ENCODE results near the gene IQCF6. TPM values are rescaled to one million over a fixed set of nuclear protein-coding genes. Genes with fewer than 3 reads are reported as not detected.

Gene IQCF6
- polyA plus RNA-seq, 1 donor (not counting 4 experiments of a cell fraction or from before 2014, with no cell fraction given), result not detected

DNA sequence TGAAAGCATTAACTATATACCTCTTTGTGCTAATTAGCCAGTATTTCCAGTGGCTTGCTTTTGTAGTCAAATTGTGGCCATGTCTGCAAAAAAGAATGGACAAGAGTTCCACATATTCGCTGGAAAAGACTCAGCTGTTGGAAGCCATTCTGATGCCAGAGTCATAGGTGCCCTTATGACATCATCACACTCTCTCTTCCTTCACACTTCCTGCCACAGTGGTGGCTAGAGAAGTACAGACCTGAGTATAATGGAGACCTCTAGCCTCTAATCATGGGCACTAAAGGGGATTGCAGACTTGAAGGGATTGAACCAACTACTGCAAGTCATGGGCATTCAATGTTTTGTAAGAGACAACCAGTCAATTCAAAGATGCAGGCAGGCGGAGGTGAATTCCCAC, 38.3 kb upstream of the IQCF6 start:
- H3K9ac ChIP-seq (ENCODE audit: control insufficient read depth, extremely low read depth, insufficient read depth, low read length), result no peak overlapping the region
- TF ChIP-seq, protein P1, sequence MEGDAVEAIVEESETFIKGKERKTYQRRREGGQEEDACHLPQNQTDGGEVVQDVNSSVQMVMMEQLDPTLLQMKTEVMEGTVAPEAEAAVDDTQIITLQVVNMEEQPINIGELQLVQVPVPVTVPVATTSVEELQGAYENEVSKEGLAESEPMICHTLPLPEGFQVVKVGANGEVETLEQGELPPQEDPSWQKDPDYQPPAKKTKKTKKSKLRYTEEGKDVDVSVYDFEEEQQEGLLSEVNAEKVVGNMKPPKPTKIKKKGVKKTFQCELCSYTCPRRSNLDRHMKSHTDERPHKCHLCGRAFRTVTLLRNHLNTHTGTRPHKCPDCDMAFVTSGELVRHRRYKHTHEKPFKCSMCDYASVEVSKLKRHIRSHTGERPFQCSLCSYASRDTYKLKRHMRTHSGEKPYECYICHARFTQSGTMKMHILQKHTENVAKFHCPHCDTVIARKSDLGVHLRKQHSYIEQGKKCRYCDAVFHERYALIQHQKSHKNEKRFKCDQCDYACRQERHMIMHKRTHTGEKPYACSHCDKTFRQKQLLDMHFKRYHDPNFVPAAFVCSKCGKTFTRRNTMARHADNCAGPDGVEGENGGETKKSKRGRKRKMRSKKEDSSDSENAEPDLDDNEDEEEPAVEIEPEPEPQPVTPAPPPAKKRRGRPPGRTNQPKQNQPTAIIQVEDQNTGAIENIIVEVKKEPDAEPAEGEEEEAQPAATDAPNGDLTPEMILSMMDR (optimal IDR thresholded peaks at IDR 0.05 in 1 of 3, IDR thresholded peaks at IDR 0.05 in 1 of 3, conservative IDR thresholded peaks at IDR 0.05 in 1 of 3; ENCODE audit: extremely low read depth in 1 of 3, insufficient read depth in 2 of 3, low read length in 3 of 3), result no peak
- no peak for TF ChIP-seq EZH2 (IDR thresholded peaks at IDR 0.05; ENCODE audit: low read length)
- FAIRE-seq (no peak), DNase-seq (ENCODE audit: low read depth, low spot score) (no peak)
- H3K79me2 ChIP-seq (ENCODE audit: control insufficient read depth, insufficient read depth, low read length), result no peaks in the 10 kb centered on the region
- peaks cover 5% of the 10 kb centered on the region for H3K27me3 ChIP-seq (ENCODE audit: control insufficient read depth, extremely low read depth, insufficient read depth, low read length)
- no peaks in the 10 kb centered on the region for H3K9me1 ChIP-seq (ENCODE audit: control insufficient read depth, extremely low read depth, insufficient read depth, low read length)
- H3K4me3 ChIP-seq (ENCODE audit: control insufficient read depth in 2 of 3, extremely low read depth in 1 of 3, insufficient read depth in 2 of 3, low read depth in 1 of 3, low read length in 3 of 3), result no peak overlapping the region
- no peak overlapping the region for H2AFZ ChIP-seq (ENCODE audit: control insufficient read depth, low read length)
- dilution Hi-C loops (cut with MboI; ENCODE audit: extremely low pct_ligation_motif_present, low sequenced_read_pairs), result no loop called here
- no peaks in the 10 kb centered on the region for H3K36me3 ChIP-seq (ENCODE audit: control insufficient read depth in 2 of 2, extremely low read depth in 1 of 2, insufficient read depth in 2 of 2, low read length in 2 of 2)
- no peak overlapping the region for H3K27ac ChIP-seq (ENCODE audit: control insufficient read depth, insufficient read depth, low read length)
- no peaks in the 10 kb centered on the region for H4K20me1 ChIP-seq (ENCODE audit: control insufficient read depth, extremely low read depth, insufficient read depth, low read length)
- no peaks in the 10 kb centered on the region for H3K9me3 ChIP-seq (ENCODE audit: control insufficient read depth, low read depth, low read length)
- H3K4me2 ChIP-seq (ENCODE audit: control insufficient read depth, extremely low read depth, insufficient read depth, low read depth, low read length), result no peak overlapping the region
- no peaks in the 10 kb centered on the region for H3K4me1 ChIP-seq (ENCODE audit: control insufficient read depth, extremely low read depth, insufficient read depth, low read length)

DNA sequence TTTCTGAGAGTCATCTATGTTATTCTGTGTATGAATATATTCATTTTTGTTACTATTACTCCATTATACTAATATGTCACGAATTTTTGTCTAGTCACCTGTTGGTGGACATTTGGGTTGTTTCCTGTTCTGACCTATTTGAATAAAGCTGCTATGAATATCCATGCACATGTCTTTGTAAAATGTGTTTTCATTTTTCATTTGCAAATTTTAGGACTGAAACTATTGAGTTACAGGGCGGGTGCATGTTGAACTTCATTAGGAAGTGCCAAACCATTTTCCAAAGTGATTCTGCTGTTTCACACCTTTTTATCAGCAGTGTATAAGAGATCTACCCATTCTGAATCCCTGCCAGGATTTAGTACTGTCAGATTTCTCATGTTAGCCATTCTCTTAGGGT, 37.7 kb upstream of the IQCF6 start:
- no peak overlapping the region for H3K9ac ChIP-seq (ENCODE audit: control insufficient read depth, extremely low read depth, insufficient read depth, low read length)
- no peaks in the 10 kb centered on the region for H3K4me1 ChIP-seq (ENCODE audit: control insufficient read depth, extremely low read depth, insufficient read depth, low read length)
- H2AFZ ChIP-seq (ENCODE audit: control insufficient read depth, low read length), result no peak overlapping the region
- no peak for TF ChIP-seq EZH2 (IDR thresholded peaks at IDR 0.05; ENCODE audit: low read length)
- TF ChIP-seq, protein P1 (optimal IDR thresholded peaks at IDR 0.05 in 1 of 3, IDR thresholded peaks at IDR 0.05 in 1 of 3, conservative IDR thresholded peaks at IDR 0.05 in 1 of 3; ENCODE audit: extremely low read depth in 1 of 3, insufficient read depth in 2 of 3, low read length in 3 of 3), result no peak
- no peaks in the 10 kb centered on the region for H3K36me3 ChIP-seq (ENCODE audit: control insufficient read depth in 2 of 2, extremely low read depth in 1 of 2, insufficient read depth in 2 of 2, low read length in 2 of 2)
- peaks cover 5% of the 10 kb centered on the region for H3K27me3 ChIP-seq (ENCODE audit: control insufficient read depth, extremely low read depth, insufficient read depth, low read length)
- dilution Hi-C loops (cut with MboI; ENCODE audit: extremely low pct_ligation_motif_present, low sequenced_read_pairs), result no loop called here
- FAIRE-seq (no peak), DNase-seq (ENCODE audit: low read depth, low spot score) (no peak)
- no peaks in the 10 kb centered on the region for H4K20me1 ChIP-seq (ENCODE audit: control insufficient read depth, extremely low read depth, insufficient read depth, low read length)
- H3K9me3 ChIP-seq (ENCODE audit: control insufficient read depth, low read depth, low read length), result no peaks in the 10 kb centered on the region
- no peak overlapping the region for H3K4me2 ChIP-seq (ENCODE audit: control insufficient read depth, extremely low read depth, insufficient read depth, low read depth, low read length)
- no peak overlapping the region for H3K27ac ChIP-seq (ENCODE audit: control insufficient read depth, insufficient read depth, low read length)
- no peaks in the 10 kb centered on the region for H3K79me2 ChIP-seq (ENCODE audit: control insufficient read depth, insufficient read depth, low read length)
- no peaks in the 10 kb centered on the region for H3K9me1 ChIP-seq (ENCODE audit: control insufficient read depth, extremely low read depth, insufficient read depth, low read length)
- no peak overlapping the region for H3K4me3 ChIP-seq (ENCODE audit: control insufficient read depth in 2 of 3, extremely low read depth in 1 of 3, insufficient read depth in 2 of 3, low read depth in 1 of 3, low read length in 3 of 3)

Data from keratinocyte (primary cell).